Prostate gland (tissue), 2 donors: ENCODE results near the gene CCL26. TPM values are rescaled to one million over a fixed set of nuclear protein-coding genes. Genes with fewer than 3 reads are reported as not detected.

Source experiments
- DNase-seq: peaks from one replicate; pipeline ENCODE4 v3.0.0-alpha.2; 2019; ENCODE audit warnings: low spot score
- H3K27ac ChIP-seq, 2 donors: fragments of 200-600 bp; sonication (generic); 2 replicates each; pipeline ENCODE4 v1.5.1; 2017 to 2019
- H3K27me3 ChIP-seq: fragments of 200-600 bp; sonication (generic); replicated peaks from 2 replicates; pipeline ENCODE4 v1.5.1; 2019; ENCODE audit not compliant: insufficient read depth
- H3K36me3 ChIP-seq, 2 donors: fragments of 200-600 bp; sonication (generic); 1 replicate in 1 of 2; 2 replicates in 1 of 2; pipeline versions ENCODE4 v1.5.1 to v1.8.1; 2017 to 2019
- H3K4me1 ChIP-seq: fragments of 200-600 bp; sonication (generic); replicated peaks from 2 replicates; pipeline ENCODE4 v1.5.1; 2019
- H3K4me3 ChIP-seq, 2 donors: fragments of 200-600 bp; sonication (generic); 2 replicates each; pipeline ENCODE4 v1.5.1; 2017 to 2019
- H3K9me3 ChIP-seq: fragments of 200-600 bp; sonication (generic); 2 replicates; pipeline ENCODE4 v1.5.1; 2017
- CTCF ChIP-seq, 4 experiments: fragments of 200-600 bp in 2 of 4; fragments of 450-650 bp in 2 of 4; sonication (generic) in 2 of 4; IDR thresholded peaks; 1 replicate in 3 of 4; 2 replicates in 1 of 4; pipeline ENCODE4 v1.5.1; 2016 to 2019; ENCODE audit warnings: antibody characterized with exemption in 4 of 4, mild to moderate bottlenecking in 2 of 4, moderate library complexity in 2 of 4
- POLR2A ChIP-seq: fragments of 450-650 bp; IDR thresholded peaks from one replicate; pipeline ENCODE4 v1.6.1; 2016; ENCODE audit warnings: antibody characterized with exemption, mild to moderate bottlenecking
- POLR2AphosphoS5 ChIP-seq: sonication (generic); formaldehyde crosslinking; IDR thresholded peaks from one replicate; pipeline ENCODE4 v1.6.1; 2017; ENCODE audit warnings: antibody characterized with exemption
- WGBS: methylation state at CpG from one replicate; pipeline ENCODE4 v1.1.5; 2018; 5-methylcytosine and 5-hydroxymethylcytosine counted together
- intact Hi-C: fragments of 100-400 bp; cut with DNase I; formaldehyde crosslinking; loops from one replicate; pipeline ENCODE4 v1.14.2; 2022
- total RNA-seq, 2 donors: library from RNA; depleted of rRNA; stranded (reverse); fragments of >200 nt; gene quantifications; one replicate each; pipeline ENCODE4 v1.1.0, GENCODE V29; 2016

Gene CCL26
- total RNA-seq, 2 donors from 2014 or later = not detected

- Histone ChIP-seq H3K36me3 (no peaks in the 10 kb centered on the region), H3K27ac (no peak overlapping the region), H3K4me1 (no peaks in the 10 kb centered on the region), H3K4me3 (no peak overlapping the region), H3K9me3 (no peaks in the 10 kb centered on the region), H3K27me3 (no peaks in the 10 kb centered on the region)
- 100% methylated on average over 4 of the region's 4 CpGs for WGBS
- intact Hi-C loops = no loop called here
- no peak for DNase-seq
- TF ChIP-seq CTCF (IDR thresholded peaks at IDR 0.05) (no peak), POLR2AphosphoS5 (no peak), POLR2A (no peak)
Observed at GRCh38 chr7:75806560-75807307, 34.7 kb upstream of the CCL26 start.

- TF ChIP-seq POLR2A = no peak
- no peak for TF ChIP-seq CTCF (IDR thresholded peaks at IDR 0.05)
- TF ChIP-seq POLR2AphosphoS5 = no peak
- WGBS = 52% methylated on average over 5 of the region's 5 CpGs
- DNase-seq = no peak
- H3K9me3 ChIP-seq = no peaks in the 10 kb centered on the region
- intact Hi-C loops = no loop called here
- no peaks in the 10 kb centered on the region for H3K4me1 ChIP-seq
- no peaks in the 10 kb centered on the region for H3K27me3 ChIP-seq
- H3K4me3 ChIP-seq = no peak overlapping the region
- H3K27ac ChIP-seq = no peak overlapping the region
- no peaks in the 10 kb centered on the region for H3K36me3 ChIP-seq
Observed at GRCh38 chr7:75804705-75805104, 32.7 kb upstream of the CCL26 start.

GRCh38 chr7:75804004-75804403 lies 32.0 kb upstream of the CCL26 start:
- 88% methylated on average over 2 of the region's 2 CpGs for WGBS
- H3K27me3 ChIP-seq = no peaks in the 10 kb centered on the region
- intact Hi-C loops = no loop called here

GRCh38 chr7:75802552-75802821 lies 30.5 kb upstream of the CCL26 start:
- DNase-seq = no peak
- no peak overlapping the region for H3K27ac ChIP-seq
- intact Hi-C loops = no loop called here
- WGBS = 88% methylated on average over 5 of the region's 5 CpGs
- no peak overlapping the region for H3K4me3 ChIP-seq
- no peaks in the 10 kb centered on the region for H3K4me1 ChIP-seq
- H3K36me3 ChIP-seq = no peaks in the 10 kb centered on the region
- TF ChIP-seq POLR2AphosphoS5 (no peak), POLR2A (no peak), CTCF (IDR thresholded peaks at IDR 0.05) (no peak)
- no peaks in the 10 kb centered on the region for H3K27me3 ChIP-seq
- no peaks in the 10 kb centered on the region for H3K9me3 ChIP-seq

More at GRCh38 chr7:75804004-75804403, 32.0 kb upstream of the CCL26 start:
- H3K4me3 ChIP-seq = no peak overlapping the region
- TF ChIP-seq POLR2AphosphoS5 (no peak), CTCF (IDR thresholded peaks at IDR 0.05) (no peak), POLR2A (no peak)
- DNase-seq = no peak
- no peaks in the 10 kb centered on the region for H3K9me3 ChIP-seq
- no peaks in the 10 kb centered on the region for H3K36me3 ChIP-seq
- no peaks in the 10 kb centered on the region for H3K4me1 ChIP-seq
- H3K27ac ChIP-seq = no peak overlapping the region

- Histone ChIP-seq H3K4me1 (no peaks in the 10 kb centered on the region), H3K27me3 (no peaks in the 10 kb centered on the region), H3K27ac (no peak overlapping the region), H3K4me3 (no peak overlapping the region), H3K36me3 (no peaks in the 10 kb centered on the region), H3K9me3 (no peaks in the 10 kb centered on the region)
- WGBS = 57% methylated on average over 4 of the region's 4 CpGs
- intact Hi-C loops = no loop called here
- DNase-seq = no peak
- TF ChIP-seq CTCF (IDR thresholded peaks at IDR 0.05) (no peak), POLR2A (no peak), POLR2AphosphoS5 (no peak)
Observed at GRCh38 chr7:75798770-75799169, 26.8 kb upstream of the CCL26 start.
